ENCODE measurements around the gene GOLGA3. TPM values are rescaled to one million over a fixed set of nuclear protein-coding genes. Genes with fewer than 3 reads are reported as not detected.

Gene GOLGA3
- total and polyA plus RNA-seq, 2 donors (not counting 1 experiment from before 2014, with no cell fraction given), result 32.7 to 66.0 TPM

- peaks cover 9 to 68% of the 10 kb centered on the region in 2 experiments for H3K36me3 ChIP-seq (replicated peaks in 1 of 2; ENCODE audit: control extremely low read depth in 1 of 2, control insufficient read depth in 1 of 2, extremely low read depth in 1 of 2, insufficient read depth in 2 of 2, low read length in 1 of 2)
- 88% methylated on average over 12 of the region's 12 CpGs for WGBS (ENCODE audit: insufficient coverage)
- H3K9ac ChIP-seq (ENCODE audit: low read length), result no peak overlapping the region
- no peak overlapping the region for H3K4me3 ChIP-seq (ENCODE audit: control extremely low read depth in 1 of 5, extremely low read depth in 1 of 5, insufficient read depth in 1 of 5, low read depth in 2 of 5, low read length in 4 of 5)
- ChIA-PET POLR2A (interaction anchor here (0.5 kb wide), 1 partner anchor 9 kb away, joined by 8 read pairs; no protein-coding TSS in a partner anchor), CTCF (no interaction called here)
- Mint-ChIP-seq H3K27me3 (no peaks in the 10 kb centered on the region), H3K4me3 (no peak overlapping the region), H3K9me3 (ENCODE audit: insufficient read depth) (no peaks in the 10 kb centered on the region), H3K4me1 (peaks cover 4% of the 10 kb centered on the region), H3K27ac (peak overlapping the region; percentile 59)
- H3K27me3 ChIP-seq (replicated peaks in 1 of 4; ENCODE audit: control extremely low read depth in 1 of 4, control insufficient read depth in 3 of 4, insufficient read depth in 4 of 4, low read length in 3 of 4), result no peaks in the 10 kb centered on the region
- TF ChIP-seq EZH2 (IDR thresholded peaks at IDR 0.05; ENCODE audit: borderline replicate concordance, insufficient read depth, low read depth, low read length, poor library complexity, severe bottlenecking), result no peak
- no peak for TF ChIP-seq CTCF (IDR thresholded peaks at IDR 0.05)
- no peak for DNase-seq
- no peaks in the 10 kb centered on the region for H3K4me1 ChIP-seq (ENCODE audit: control insufficient read depth in 2 of 2, insufficient read depth in 2 of 2, low read length in 2 of 2)
- ATAC-seq (ENCODE audit: low read depth), result no peak
- H4K20me1 ChIP-seq (ENCODE audit: control insufficient read depth, insufficient read depth, low read length, poor library complexity, severe bottlenecking), result peaks cover 23% of the 10 kb centered on the region
- no peaks in the 10 kb centered on the region for H3K9me3 ChIP-seq (ENCODE audit: control extremely low read depth in 1 of 3, control insufficient read depth in 2 of 3, insufficient read depth in 1 of 3, low read length in 2 of 3)
- peaks cover 40% of the 10 kb centered on the region for H3K79me2 ChIP-seq (ENCODE audit: control insufficient read depth, insufficient read depth, low read length)
- no peak overlapping the region for H3K4me2 ChIP-seq (replicated peaks; ENCODE audit: low read depth, low read length, poor library complexity, severe bottlenecking)
- intact Hi-C loops (cut with micrococcal nuclease), result no loop called here
- H3K27ac ChIP-seq (ENCODE audit: low read length in 2 of 2), result no peak overlapping the region
- H2AFZ ChIP-seq (ENCODE audit: insufficient read depth, low read depth, low read length, poor library complexity, severe bottlenecking), result no peak overlapping the region
Observed at GRCh38 chr12:132872975-132873421, 44.3 kb upstream of the GOLGA3 start.

- Histone ChIP-seq H3K27ac (ENCODE audit: low read length in 2 of 2) (no peak overlapping the region), H3K4me1 (ENCODE audit: control insufficient read depth in 2 of 2, insufficient read depth in 2 of 2, low read length in 2 of 2) (no peaks in the 10 kb centered on the region), H3K36me3 (replicated peaks in 1 of 2; ENCODE audit: control extremely low read depth in 1 of 2, control insufficient read depth in 1 of 2, extremely low read depth in 1 of 2, insufficient read depth in 2 of 2, low read length in 1 of 2) (peaks cover 11 to 65% of the 10 kb centered on the region in 2 experiments), H3K9me3 (ENCODE audit: control extremely low read depth in 1 of 3, control insufficient read depth in 2 of 3, insufficient read depth in 1 of 3, low read length in 2 of 3) (no peaks in the 10 kb centered on the region), H2AFZ (ENCODE audit: insufficient read depth, low read depth, low read length, poor library complexity, severe bottlenecking) (no peak overlapping the region), H4K20me1 (ENCODE audit: control insufficient read depth, insufficient read depth, low read length, poor library complexity, severe bottlenecking) (peaks cover 23% of the 10 kb centered on the region), H3K27me3 (replicated peaks in 1 of 4; ENCODE audit: control extremely low read depth in 1 of 4, control insufficient read depth in 3 of 4, insufficient read depth in 4 of 4, low read length in 3 of 4) (no peaks in the 10 kb centered on the region), H3K4me3 (ENCODE audit: control extremely low read depth in 1 of 5, extremely low read depth in 1 of 5, insufficient read depth in 1 of 5, low read depth in 2 of 5, low read length in 4 of 5) (no peak overlapping the region), H3K4me2 (replicated peaks; ENCODE audit: low read depth, low read length, poor library complexity, severe bottlenecking) (no peak overlapping the region), H3K9ac (ENCODE audit: low read length) (no peak overlapping the region), H3K79me2 (ENCODE audit: control insufficient read depth, insufficient read depth, low read length) (peaks cover 33% of the 10 kb centered on the region)
- H3K4me1 Mint-ChIP-seq, result peaks cover 4% of the 10 kb centered on the region
- ATAC-seq (ENCODE audit: low read depth) (no peak), DNase-seq (no peak)
- CTCF ChIA-PET, result no interaction called here
- TF ChIP-seq EZH2 (IDR thresholded peaks at IDR 0.05; ENCODE audit: borderline replicate concordance, insufficient read depth, low read depth, low read length, poor library complexity, severe bottlenecking), result no peak
- no peak for TF ChIP-seq CTCF (IDR thresholded peaks at IDR 0.05)
- H3K4me3 Mint-ChIP-seq, result no peak overlapping the region
- H3K9me3 Mint-ChIP-seq (ENCODE audit: insufficient read depth), result no peaks in the 10 kb centered on the region
- intact Hi-C loops (cut with micrococcal nuclease), result no loop called here
- no peaks in the 10 kb centered on the region for H3K27me3 Mint-ChIP-seq
- POLR2A ChIA-PET, result no interaction called here
- WGBS (ENCODE audit: insufficient coverage), result 99% methylated on average over 21 of the region's 21 CpGs
- no peak overlapping the region for H3K27ac Mint-ChIP-seq
Observed at GRCh38 chr12:132872073-132872855, 43.6 kb upstream of the GOLGA3 start.

Data from B cell (primary cell).